HG03139 (cell line): Measurements from ENCODE around the gene TBCA.
"Not testable (repeated sequence)": the region's sequence is repeated elsewhere in the genome, so short reads cannot be mapped to it uniquely, and the experiment has no call there.

ENCODE experiments used
- ATAC-seq: cut with Tn5 transposase; IDR thresholded peaks from one replicate; pipeline ENCODE4 v1.9.1; 2021; ENCODE audit not compliant: unreplicated experiment

Gene TBCA

GRCh38 chr5:77773734-77774280 is 2.3 kb downstream of the TBCA start:
- ATAC-seq, result no peak

- no peak for ATAC-seq
Measured at GRCh38 chr5:77772729-77773128, 3.4 kb downstream of the TBCA start.

GRCh38 chr5:77771452-77771851 is 4.7 kb downstream of the TBCA start:
- no peak for ATAC-seq

DNA sequence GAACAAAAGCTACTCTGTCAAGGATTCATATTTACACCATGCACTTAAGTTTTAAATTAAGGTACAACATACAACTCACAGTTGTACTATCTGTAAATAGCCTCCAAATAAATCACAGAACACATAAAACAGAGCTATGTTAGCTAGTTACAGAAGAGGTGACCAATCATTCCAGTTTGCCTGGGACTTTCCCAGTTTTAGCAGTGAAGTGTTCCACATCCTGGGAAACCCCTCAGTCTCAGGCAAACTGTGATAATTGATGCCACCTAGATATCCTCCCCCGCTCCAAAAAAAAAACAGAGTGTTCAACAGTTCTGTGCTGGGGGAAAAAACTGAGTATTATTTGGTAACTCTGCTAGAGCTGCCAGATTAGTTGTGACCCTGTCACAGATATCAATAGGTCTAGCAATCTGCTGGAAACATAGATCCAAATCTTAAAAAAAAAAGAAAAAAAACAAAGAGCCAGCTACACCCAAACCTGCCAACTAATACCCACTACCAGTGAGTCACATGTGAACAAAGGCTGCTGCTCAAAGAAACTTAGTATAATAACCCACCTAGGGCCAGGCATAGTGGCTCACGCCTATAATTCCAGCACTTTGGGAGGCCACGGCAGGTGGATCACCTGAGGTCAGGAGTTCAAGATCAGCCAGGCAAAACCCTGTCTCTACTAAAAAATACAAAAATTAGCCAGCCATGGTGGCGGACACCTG is 5.7 kb downstream of the TBCA start:
- no peak for ATAC-seq

DNA sequence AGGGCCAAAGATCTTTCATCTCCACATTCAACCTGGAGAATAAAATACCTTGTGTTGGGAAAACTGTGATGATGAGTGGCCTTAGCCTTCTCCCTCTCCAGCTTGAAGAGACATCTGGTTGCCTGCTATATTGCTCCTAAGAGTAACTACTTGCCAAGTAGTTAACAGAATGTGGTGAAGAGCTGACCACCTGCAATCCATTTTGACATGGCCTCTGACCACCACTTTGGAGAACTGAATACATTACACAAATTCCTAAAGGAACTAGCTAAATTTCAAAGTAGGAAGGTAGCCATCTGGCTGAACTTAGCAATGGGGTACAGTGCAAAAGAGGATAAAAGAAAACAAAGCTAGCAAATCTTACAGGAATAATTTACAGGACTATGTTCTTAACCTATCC is 7.2 kb downstream of the TBCA start:
- ATAC-seq, result no peak

DNA sequence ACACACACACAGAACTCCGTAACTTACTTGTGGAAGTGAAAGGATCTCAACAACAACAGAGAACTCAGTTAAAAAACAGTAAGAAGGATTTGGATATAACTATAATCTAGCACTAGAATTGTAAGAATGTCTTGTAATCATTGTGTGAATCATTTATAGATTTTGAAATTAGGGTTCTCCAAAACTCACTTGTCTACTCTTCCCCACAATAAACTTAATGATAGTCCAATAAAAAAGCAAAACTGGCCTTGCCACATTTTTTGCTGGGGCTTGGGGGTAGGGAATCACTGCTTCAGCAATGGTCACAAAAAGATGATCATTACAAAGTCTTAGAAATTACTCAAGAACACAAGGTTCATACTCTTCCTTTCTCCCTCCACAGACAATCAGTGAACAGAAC is 8.8 kb downstream of the TBCA start:
- no peak for ATAC-seq

- ATAC-seq, result no peak
Measured at GRCh38 chr5:77761606-77762005, 14.5 kb downstream of the TBCA start.

DNA sequence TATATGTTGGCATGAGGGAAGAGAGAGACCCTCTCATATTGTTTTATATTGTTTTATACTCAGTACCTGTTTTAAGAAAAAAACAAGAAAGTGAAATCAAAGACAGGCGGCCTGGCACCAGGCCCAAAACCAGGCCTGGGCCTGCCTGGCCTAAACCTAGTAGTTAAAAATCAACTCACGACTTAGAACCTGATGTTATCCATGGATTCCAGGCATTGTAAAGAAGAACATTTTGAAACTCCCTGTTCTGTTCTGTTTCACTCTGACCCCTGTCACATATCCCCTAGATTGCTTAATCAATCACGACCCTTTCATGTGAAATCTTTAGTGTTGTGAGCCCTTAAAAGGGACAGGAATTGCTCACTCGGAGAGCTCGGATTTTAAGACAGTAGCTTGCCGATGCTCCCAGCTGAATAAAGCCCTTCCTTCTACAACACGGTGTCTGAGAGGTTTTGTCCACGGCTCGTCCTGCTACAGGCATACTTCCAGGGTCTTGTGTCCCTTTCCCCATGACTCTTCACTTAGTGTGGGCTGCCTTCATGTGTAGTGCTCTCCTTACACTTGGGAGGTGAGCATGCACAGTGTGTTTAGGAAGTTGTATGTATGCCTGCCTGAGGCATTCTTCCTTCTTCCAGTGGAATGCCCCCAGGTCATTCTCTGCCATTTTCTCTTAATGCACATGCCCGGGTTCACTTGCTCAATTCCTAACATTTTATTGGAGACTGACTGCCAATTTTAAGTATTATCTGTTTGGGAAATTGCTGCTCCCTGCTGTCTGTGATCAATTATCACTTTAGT is 17.8 kb downstream of the TBCA start:
- ATAC-seq, result no peak

- ATAC-seq, result no peak
Measured at GRCh38 chr5:77751328-77752023, 24.7 kb downstream of the TBCA start.

DNA sequence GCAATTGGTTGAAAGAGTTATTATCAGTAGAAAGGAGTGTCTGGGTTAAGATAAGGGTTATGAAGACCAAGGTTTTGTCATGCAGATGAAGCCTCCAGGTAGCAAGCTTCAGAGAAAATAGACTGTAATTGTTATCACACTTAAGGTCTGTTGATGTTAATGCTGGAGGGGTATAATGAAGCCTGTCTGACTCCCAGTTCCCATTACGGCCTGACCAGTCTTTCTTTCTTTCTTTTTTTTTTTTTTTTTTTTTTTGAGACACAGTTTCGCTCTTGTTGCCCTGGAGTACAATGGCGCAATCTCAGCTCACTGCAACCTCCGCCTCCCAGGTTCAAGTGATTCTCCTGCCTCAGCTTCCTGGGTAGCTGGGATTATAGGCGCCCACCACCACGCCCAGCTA is 25.2 kb downstream of the TBCA start:
- ATAC-seq, result not testable (repeated sequence)

DNA sequence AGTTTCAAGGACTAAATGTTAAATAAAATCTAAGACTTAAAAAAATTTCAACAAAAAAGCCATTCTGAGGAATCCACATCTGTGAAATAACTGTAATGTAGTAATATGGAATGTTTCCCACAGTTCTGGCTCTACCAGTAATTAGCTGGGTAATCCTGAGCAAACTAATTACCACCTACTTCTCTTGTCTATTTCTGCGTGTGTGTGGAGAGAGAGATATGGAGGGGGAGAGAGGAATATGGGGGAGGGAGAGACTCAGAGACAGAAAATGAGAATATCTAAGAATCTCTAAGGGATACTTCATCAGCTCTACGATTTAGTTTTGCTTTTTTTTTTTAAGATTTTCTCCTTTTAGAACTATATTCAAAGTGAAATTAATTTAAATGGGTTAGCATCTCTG is 28.0 kb downstream of the TBCA start:
- no peak for ATAC-seq

DNA sequence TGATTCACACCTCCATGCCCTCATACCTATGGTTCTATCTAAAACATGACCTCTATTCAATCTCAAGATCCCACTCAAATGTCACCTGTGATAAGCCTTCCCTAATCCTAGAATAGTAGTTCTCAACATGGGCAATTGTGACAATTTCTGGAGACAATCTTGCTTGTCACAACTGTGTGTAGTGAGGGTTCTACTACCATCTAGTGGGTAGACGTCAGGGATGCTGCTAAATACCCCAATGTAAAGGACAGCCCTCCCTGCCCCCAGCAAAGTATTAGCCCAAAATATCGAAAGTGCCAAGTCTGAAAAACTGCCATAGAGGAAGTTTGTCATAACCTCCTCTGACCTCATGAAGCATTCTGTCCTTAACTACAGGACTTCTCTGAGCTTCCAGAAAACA is 32.0 kb downstream of the TBCA start:
- no peak for ATAC-seq

DNA sequence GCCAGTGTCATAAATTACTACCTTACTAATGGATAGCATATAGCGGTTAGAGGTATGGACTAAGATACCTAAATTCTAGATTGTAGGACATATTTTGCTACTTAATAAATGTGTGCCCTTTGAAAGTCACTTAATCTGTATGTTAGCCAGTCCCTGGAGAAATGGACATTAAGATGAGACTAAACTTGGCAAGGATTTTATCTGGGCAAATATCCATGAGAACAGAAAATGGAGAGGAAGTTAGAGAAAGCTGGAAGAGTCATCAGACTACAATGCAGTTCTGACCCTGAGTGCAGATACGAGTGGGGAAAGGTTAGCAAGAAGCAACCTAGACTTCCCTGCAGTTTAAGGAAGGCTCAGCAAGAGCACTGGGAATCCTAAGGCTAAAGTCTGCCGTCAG is 33.0 kb downstream of the TBCA start:
- ATAC-seq, result no peak

DNA sequence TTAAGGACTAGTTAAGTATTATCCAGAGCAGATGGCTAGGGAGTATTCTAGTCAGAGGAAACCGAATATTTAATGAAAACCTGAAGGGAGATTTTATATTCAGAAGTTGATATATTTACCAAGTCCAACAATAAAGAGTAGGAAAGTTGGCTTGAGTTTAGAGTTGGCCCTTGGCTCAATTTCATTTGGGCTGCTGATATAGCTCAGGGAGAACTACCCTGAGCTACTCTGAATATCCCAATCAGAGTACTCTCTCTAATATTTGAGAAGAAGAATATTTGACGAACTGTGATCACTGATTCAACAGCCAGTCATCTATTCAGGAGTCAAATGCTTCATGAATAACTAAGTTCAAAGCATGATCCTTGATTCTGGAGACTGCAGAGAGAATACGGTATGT is 34.5 kb downstream of the TBCA start:
- ATAC-seq, result no peak

DNA sequence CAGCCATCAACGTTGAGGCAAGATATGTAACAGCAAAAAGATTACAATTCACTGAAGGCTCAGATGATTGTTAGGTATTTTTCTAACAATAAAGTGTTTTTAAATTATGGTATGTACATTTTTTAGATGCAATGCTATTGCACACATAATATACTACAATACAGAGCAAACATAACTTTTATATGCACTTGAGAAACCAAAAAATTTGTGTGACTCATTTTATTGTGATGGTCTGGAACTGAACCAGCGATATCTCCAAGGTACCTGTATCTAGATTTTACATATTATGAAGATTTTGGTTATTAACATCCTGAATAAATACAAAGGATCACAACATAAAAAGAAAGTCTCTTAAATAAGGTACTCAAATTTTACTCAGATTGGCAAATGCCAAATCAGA is 41.3 kb downstream of the TBCA start:
- no peak for ATAC-seq

DNA sequence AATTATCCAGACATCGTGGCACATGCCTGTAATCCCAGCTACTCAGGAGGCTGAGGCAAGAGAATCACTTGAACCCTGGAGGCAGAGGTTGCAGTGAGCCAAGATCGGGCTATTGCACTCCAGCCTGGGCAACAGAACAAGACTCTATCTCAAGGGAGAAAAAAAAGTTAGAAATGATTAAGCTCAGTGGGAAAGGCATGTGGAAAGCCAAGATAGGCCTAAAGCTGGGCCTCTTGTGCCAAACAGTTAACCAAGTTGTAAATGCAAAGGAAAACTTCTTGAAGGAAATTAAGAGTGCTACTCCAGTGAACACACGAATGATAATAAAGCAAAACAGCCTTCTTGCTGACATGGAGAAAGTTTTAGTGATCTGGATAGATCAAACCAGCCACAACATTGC is 43.0 kb downstream of the TBCA start:
- ATAC-seq, result no peak

DNA sequence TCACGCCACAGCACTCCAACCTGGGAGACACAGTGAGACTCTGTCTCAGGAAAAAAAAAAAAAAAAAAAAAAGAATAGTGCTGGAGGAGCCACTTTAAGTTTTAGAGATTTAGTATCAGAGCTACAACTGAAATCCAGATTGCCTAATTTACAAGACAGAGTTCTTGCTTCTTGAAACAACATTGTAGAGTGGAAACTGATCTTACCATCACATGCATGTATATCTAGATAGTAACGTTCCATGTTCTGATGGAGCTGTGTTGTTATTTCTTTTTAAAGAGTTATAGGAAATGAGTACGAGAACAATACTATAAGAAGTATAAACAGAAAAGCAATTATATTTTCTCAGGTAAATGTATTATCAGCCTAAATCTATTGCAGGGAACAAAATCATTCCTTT is 48.9 kb downstream of the TBCA start:
- ATAC-seq, result no peak

GRCh38 chr5:77725616-77726015 is 50.5 kb downstream of the TBCA start:
- no peak for ATAC-seq

DNA sequence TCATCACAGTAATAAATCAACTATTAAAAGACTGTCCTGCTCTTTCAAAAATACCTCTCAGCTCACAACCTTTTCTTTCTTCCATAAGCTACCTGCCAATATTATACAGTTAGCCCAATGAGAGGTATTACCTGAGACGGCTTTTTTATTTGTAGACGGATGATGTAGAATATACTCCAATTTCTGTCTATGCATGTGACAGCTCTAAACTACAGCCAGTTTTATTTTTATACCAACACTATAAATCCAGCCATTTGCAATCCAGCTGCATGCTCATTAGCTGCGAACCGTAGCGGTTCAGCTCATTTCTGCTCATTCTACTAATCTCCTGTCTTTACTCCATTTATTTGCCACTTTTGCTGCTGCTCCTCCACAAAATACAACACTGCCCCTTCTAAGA is 51.2 kb downstream of the TBCA start:
- ATAC-seq, result no peak

DNA sequence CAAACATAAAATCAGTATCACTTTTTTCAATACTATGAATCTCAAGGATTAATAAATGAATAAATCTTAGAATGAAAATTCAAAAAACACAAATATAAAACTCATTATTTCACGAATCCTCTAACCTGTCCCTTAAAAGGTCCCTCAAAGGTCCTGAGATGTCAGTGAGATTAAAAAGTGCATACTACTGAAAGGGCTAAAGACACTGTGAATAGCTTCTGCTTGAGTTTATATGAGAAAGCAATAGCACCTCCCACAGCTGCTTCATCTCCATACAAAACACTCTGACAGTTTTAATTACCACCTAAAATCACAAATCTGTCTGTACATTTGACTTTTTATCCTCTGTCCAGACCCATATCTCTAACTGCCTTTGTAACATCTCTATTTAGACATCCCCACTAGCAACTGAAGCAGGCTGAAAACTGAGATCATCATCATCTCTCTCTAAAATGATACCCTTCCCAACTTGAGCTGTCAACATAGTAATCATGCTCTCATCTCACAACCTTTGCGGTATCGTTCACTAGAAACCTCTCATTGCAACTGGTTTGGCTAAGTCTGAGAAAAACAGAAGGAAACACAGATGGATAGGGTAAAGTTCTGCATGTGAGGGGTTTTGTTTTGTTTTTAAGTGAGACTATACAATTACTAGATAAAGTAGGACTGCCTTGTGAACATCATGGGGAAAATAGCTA is 56.3 kb downstream of the TBCA start:
- no peak for ATAC-seq

GRCh38 chr5:77718934-77719610 is 57.1 kb downstream of the TBCA start:
- ATAC-seq, result no peak
